GM08714 (cell line): ENCODE data around the gene CEP57.
A peak's percentile ranks its signal among the peaks of the same experiment; 100 is the strongest.
"Not testable (repeated sequence)": the region's sequence is repeated elsewhere in the genome, so short reads cannot be mapped to it uniquely, and the experiment has no call there.

ENCODE experiments used
- H3K4me3 ChIP-seq: fragments of 200-500 bp; sonication (Bioruptor generic); 2 replicates; pipeline ENCODE4 v1.5.1; 2014; ENCODE audit warnings: mild to moderate bottlenecking, low read length, inconsistent platforms
- ZNF274 ChIP-seq: IDR thresholded peaks from 2 replicates; pipeline ENCODE4 v1.6.1; 2012; ENCODE audit warnings: mild to moderate bottlenecking, low read depth, low read length

Gene CEP57

GRCh38 chr11:95790933-95791708 is 823 bp downstream of the CEP57 start:
- TF ChIP-seq ZNF274 = no peak

GRCh38 chr11:95791709-95792033 is 1.4 kb downstream of the CEP57 start:
- peak overlapping the region; percentile 73 for H3K4me3 ChIP-seq
- no peak for TF ChIP-seq ZNF274

More at GRCh38 chr11:95790933-95791708, 823 bp downstream of the CEP57 start:
- peak overlapping the region; percentile 73 for H3K4me3 ChIP-seq

GRCh38 chr11:95792200-95792599 is 1.9 kb downstream of the CEP57 start:
- H3K4me3 ChIP-seq = peak overlapping the region; percentile 73
- TF ChIP-seq ZNF274 = no peak

GRCh38 chr11:95792700-95793099 is 2.4 kb downstream of the CEP57 start:
- TF ChIP-seq ZNF274 = no peak
- no peak overlapping the region for H3K4me3 ChIP-seq

- TF ChIP-seq ZNF274 = no peak
- no peak overlapping the region for H3K4me3 ChIP-seq
These were observed 2.8 kb downstream of the CEP57 start for GRCh38 chr11:95793116-95793515.

GRCh38 chr11:95794086-95794485 is 3.8 kb downstream of the CEP57 start:
- no peak for TF ChIP-seq ZNF274
- no peak overlapping the region for H3K4me3 ChIP-seq

- no peak overlapping the region for H3K4me3 ChIP-seq
- TF ChIP-seq ZNF274 = no peak
These were observed 5.5 kb downstream of the CEP57 start for GRCh38 chr11:95795627-95796295.

- no peak overlapping the region for H3K4me3 ChIP-seq
- no peak for TF ChIP-seq ZNF274
These were observed 6.2 kb downstream of the CEP57 start for GRCh38 chr11:95796501-95796900.

GRCh38 chr11:95799546-95799945 is 9.2 kb downstream of the CEP57 start:
- no peak for TF ChIP-seq ZNF274
- H3K4me3 ChIP-seq = no peak overlapping the region

GRCh38 chr11:95800438-95800837 is 10.1 kb downstream of the CEP57 start:
- TF ChIP-seq ZNF274 = no peak
- H3K4me3 ChIP-seq = no peak overlapping the region

GRCh38 chr11:95802806-95803205 is 12.5 kb downstream of the CEP57 start:
- TF ChIP-seq ZNF274 = no peak
- H3K4me3 ChIP-seq = no peak overlapping the region

GRCh38 chr11:95803973-95804372 is 13.7 kb downstream of the CEP57 start:
- TF ChIP-seq ZNF274 = no peak

GRCh38 chr11:95805869-95806268 is 15.6 kb downstream of the CEP57 start:
- TF ChIP-seq ZNF274 = no peak
- H3K4me3 ChIP-seq = no peak overlapping the region

More at GRCh38 chr11:95803973-95804372, 13.7 kb downstream of the CEP57 start:
- H3K4me3 ChIP-seq = no peak overlapping the region

GRCh38 chr11:95806464-95806863 is 16.2 kb downstream of the CEP57 start:
- not testable (repeated sequence) for H3K4me3 ChIP-seq

GRCh38 chr11:95811052-95811451 is 20.8 kb downstream of the CEP57 start:
- H3K4me3 ChIP-seq = not testable (repeated sequence)
